ENCODE data around the gene WWOX. TPM values are rescaled to one million over a fixed set of nuclear protein-coding genes. Genes with fewer than 3 reads are reported as not detected.

Gene WWOX
- total and polyA plus RNA-seq, 2 of the 8 experiments (the other 6 are each of a cell fraction or from before 2014, with no cell fraction given) = 5.4 to 16.7 TPM

- TF ChIP-seq CHD7 (IDR thresholded peaks at IDR 0.05; ENCODE audit: insufficient replicate concordance, low read length) (no peak), POLR2A (IDR thresholded peaks at IDR 0.05; ENCODE audit: control extremely low read depth in 1 of 2, low read depth in 2 of 2, low read length in 2 of 2) (no peak), SP4 (IDR thresholded peaks at IDR 0.05; ENCODE audit: low read length) (no peak), BCL11A (IDR thresholded peaks at IDR 0.05; ENCODE audit: low read depth in 2 of 2, low read length in 2 of 2) (no peak), CBX8 (IDR thresholded peaks at IDR 0.05; ENCODE audit: borderline replicate concordance, low read depth, low read length) (no peak), GABPA (IDR thresholded peaks at IDR 0.05; ENCODE audit: borderline replicate concordance, insufficient read depth, low read length) (no peak), JUND (IDR thresholded peaks at IDR 0.05; ENCODE audit: low read length) (no peak), USF2 (IDR thresholded peaks at IDR 0.05; ENCODE audit: low read length) (no peak), HDAC6 (IDR thresholded peaks at IDR 0.05; ENCODE audit: low read depth, low read length) (no peak)
These were observed 665.0 kb downstream of the WWOX start (continued) for GRCh38 chr16:78764478-78764877.

All from H1 (cell line).